HEK293T (cell line): ENCODE results near the gene RNF180.

Experiments used
- BHLHE40 ChIP-seq: fragments of 450-650 bp; IDR thresholded peaks from 2 replicates; pipeline ENCODE4 v1.6.1; 2016; ENCODE audit warnings: mild to moderate bottlenecking, moderate library complexity, borderline replicate concordance
- FOXM1 ChIP-seq: fragments of 450-650 bp; IDR thresholded peaks from 2 replicates; pipeline ENCODE4 v1.6.1; 2017; ENCODE audit warnings: mild to moderate bottlenecking, borderline replicate concordance
- HDGF ChIP-seq: fragments of 450-650 bp; IDR thresholded peaks from 2 replicates; pipeline ENCODE4 v1.6.1; 2017; ENCODE audit warnings: antibody characterized with exemption, borderline replicate concordance
- SP1 ChIP-seq: fragments of 450-650 bp; IDR thresholded peaks from 2 replicates; pipeline ENCODE4 v1.6.1; 2017
- ZNF384 ChIP-seq: fragments of 450-650 bp; IDR thresholded peaks from 2 replicates; pipeline ENCODE4 v1.6.1; 2016

GRCh38 chr5:64190562-64191306, 25.1 kb downstream of the RNF180 start:
- TF ChIP-seq BHLHE40 (no peak), SP1 (no peak), HDGF (no peak), ZNF384 (no peak), FOXM1 (no peak)
